K562 (cell line): ENCODE measurements around the gene GRM2. TPM values are rescaled to one million over a fixed set of nuclear protein-coding genes. Genes with fewer than 3 reads are reported as not detected.

Experiments used
- ARID2 ChIP-seq: fragments of 450-650 bp; IDR thresholded peaks from 2 replicates; pipeline ENCODE4 v1.6.1; 2017; ENCODE audit warnings: antibody characterized with exemption, mild to moderate bottlenecking
- CC2D1A ChIP-seq: fragments of 450-650 bp; IDR thresholded peaks from 2 replicates; pipeline ENCODE4 v1.6.1; 2017; ENCODE audit warnings: mild to moderate bottlenecking
- EWSR1 ChIP-seq: fragments of 450-650 bp; IDR thresholded peaks from 2 replicates; pipeline ENCODE4 v1.6.1; 2018; ENCODE audit warnings: borderline replicate concordance, mild to moderate bottlenecking, low read depth, moderate library complexity; ENCODE audit not compliant: partially characterized antibody
- HNRNPK ChIP-seq: fragments of 200-400 bp; formaldehyde crosslinking; IDR thresholded peaks from one replicate; pipeline ENCODE4 v1.6.1; 2018; ENCODE audit warnings: mild to moderate bottlenecking, low read depth, low read length; ENCODE audit not compliant: poor library complexity, severe bottlenecking
- PYGO2 ChIP-seq: fragments of 450-650 bp; IDR thresholded peaks from 2 replicates; pipeline ENCODE4 v1.6.1; 2016; ENCODE audit warnings: mild to moderate bottlenecking, missing genetic modification characterization, moderate library complexity, missing compliant biosample characterization
- RBBP5 ChIP-seq: fragments of 200-600 bp; sonication (generic); IDR thresholded peaks from 2 replicates; pipeline ENCODE4 v1.6.1; 2012; ENCODE audit warnings: borderline replicate concordance, mild to moderate bottlenecking, low read length, control low read depth, inconsistent platforms; ENCODE audit not compliant: insufficient read depth, poor library complexity, severe bottlenecking
- RBFOX2 ChIP-seq: fragments of 200-400 bp; formaldehyde crosslinking; IDR thresholded peaks from 2 replicates; pipeline ENCODE4 v1.6.1; 2017; ENCODE audit warnings: low read depth, mild to moderate bottlenecking, low read length, moderate library complexity
- ZNF282 ChIP-seq: sonication (generic); formaldehyde crosslinking; IDR thresholded peaks from 2 replicates; pipeline ENCODE4 v1.8.1; 2023; ENCODE audit warnings: missing genetic modification reagents
- polyA plus RNA-seq, 8 experiments: library from polyadenylated mRNA; depleted of rRNA in 4 of 8; stranded (reverse) in 5 of 8; unstranded in 3 of 8; fragments of >200 nt; fragmentation: Nextera tagmentation in 2 of 8; fragmentation: Illumina TruSeq in 1 of 8; extraction: Ambion mirVana in 2 of 8; extraction: Trizol in 1 of 8; gene quantifications; 2 replicates each; pipeline versions ENCODE4 v1.2.1 to v1.2.3, GENCODE V29; 2011 to 2014; ENCODE audit warnings: inconsistent platforms in 1 of 8, missing spikeins in 1 of 8
- total RNA-seq, 7 experiments: library from RNA; depleted of rRNA in 6 of 7; stranded (reverse); fragments of >200 nt in 6 of 7; fragmentation: Illumina TruSeq in 2 of 7; extraction: Trizol in 2 of 7; gene quantifications; 2 replicates each; pipeline versions ENCODE4 v1.2.1 to v1.2.3, GENCODE V29; 2011 to 2021; ENCODE audit warnings: low replicate concordance in 1 of 7
- TF ChIP-seq, protein P1 (sequence below): sonication (generic); formaldehyde crosslinking; IDR thresholded peaks from 2 replicates; pipeline ENCODE4 v1.4.0; 2020; ENCODE audit warnings: mild to moderate bottlenecking, missing genetic modification reagents
- TF ChIP-seq, protein P2 (sequence below), 2 experiments: IDR thresholded peaks; 2 replicates each; pipeline ENCODE4 v1.6.1; 2011; ENCODE audit warnings: borderline replicate concordance in 1 of 2, control low read depth in 1 of 2, low read depth in 1 of 2, low read length in 1 of 2, mild to moderate bottlenecking in 1 of 2, mixed read lengths in 1 of 2, moderate library complexity in 1 of 2; ENCODE audit not compliant: insufficient read depth in 1 of 2, insufficient read length in 1 of 2, poor library complexity in 1 of 2, severe bottlenecking in 1 of 2; ENCODE audit errors: extremely low read depth in 1 of 2
- TF ChIP-seq, protein P3 (sequence below), 2 experiments: IDR thresholded peaks in 1 of 2; conservative IDR thresholded peaks in 1 of 2; 2 replicates each; pipeline ENCODE4 v1.6.1; 2016; ENCODE audit warnings: low read depth in 2 of 2, mild to moderate bottlenecking in 1 of 2, missing compliant biosample characterization in 1 of 2, missing genetic modification characterization in 1 of 2, moderate library complexity in 1 of 2
- TF ChIP-seq, protein P4 (sequence below): fragments of 450-650 bp; IDR thresholded peaks from 2 replicates; pipeline ENCODE4 v1.6.1; 2017; ENCODE audit warnings: mild to moderate bottlenecking, moderate library complexity
- TF ChIP-seq, protein P5 (sequence below): fragments of 250-450 bp; sonication (Bioruptor Pico); IDR thresholded peaks from 2 replicates; pipeline ENCODE4 v1.8.0; 2021; ENCODE audit warnings: moderate library complexity, mild to moderate bottlenecking, inconsistent platforms

The GRM2 gene
- total and polyA plus RNA-seq, 9 of the 15 experiments (the other 6 are each of a cell fraction or from before 2014, with no cell fraction given) = not detected

DNA sequence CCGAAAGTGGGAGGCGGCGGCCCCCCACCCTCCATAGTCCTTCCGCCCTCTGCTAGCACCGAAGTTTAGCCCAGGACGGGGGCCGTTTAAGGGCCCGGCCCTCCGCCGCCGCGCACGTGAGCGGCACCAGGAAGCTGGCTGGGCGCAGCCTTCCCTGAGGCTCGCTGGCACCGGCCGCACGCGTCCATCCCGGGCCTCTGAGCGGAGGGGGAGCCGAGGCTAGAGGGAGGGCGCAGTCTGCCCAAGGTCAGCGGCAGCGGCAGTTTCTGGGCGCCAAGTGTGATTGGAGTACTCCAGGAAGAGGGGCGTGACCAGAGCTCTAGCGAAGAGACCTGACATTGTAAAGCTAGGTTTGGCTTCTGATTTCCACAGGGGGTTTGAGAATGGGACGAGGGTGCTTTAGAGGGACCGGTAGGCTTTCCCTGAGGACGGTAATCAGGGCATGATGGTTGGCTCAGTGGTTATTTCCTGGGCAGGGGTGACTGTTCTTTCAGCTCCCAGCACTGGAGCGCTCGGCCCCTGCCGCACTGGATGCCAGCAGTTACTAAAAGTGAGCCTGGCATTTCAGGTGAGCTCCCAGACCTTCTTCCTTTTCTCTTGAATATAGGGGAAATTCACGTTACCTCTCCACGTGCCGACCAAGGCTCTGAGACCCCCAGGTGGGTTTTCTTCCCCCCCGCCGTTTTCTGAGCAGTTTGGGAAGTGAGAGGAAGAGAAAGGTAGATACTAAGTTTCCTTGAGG lies 35.0 kb upstream of the GRM2 start (continued):
- TF ChIP-seq CC2D1A = no peak
- no peak for TF ChIP-seq ZNF282
- TF ChIP-seq ARID2 = no peak
- peak; percentile 72 for TF ChIP-seq RBFOX2
- no peak for TF ChIP-seq RBBP5
- TF ChIP-seq EWSR1 = no peak
- TF ChIP-seq, protein P1, sequence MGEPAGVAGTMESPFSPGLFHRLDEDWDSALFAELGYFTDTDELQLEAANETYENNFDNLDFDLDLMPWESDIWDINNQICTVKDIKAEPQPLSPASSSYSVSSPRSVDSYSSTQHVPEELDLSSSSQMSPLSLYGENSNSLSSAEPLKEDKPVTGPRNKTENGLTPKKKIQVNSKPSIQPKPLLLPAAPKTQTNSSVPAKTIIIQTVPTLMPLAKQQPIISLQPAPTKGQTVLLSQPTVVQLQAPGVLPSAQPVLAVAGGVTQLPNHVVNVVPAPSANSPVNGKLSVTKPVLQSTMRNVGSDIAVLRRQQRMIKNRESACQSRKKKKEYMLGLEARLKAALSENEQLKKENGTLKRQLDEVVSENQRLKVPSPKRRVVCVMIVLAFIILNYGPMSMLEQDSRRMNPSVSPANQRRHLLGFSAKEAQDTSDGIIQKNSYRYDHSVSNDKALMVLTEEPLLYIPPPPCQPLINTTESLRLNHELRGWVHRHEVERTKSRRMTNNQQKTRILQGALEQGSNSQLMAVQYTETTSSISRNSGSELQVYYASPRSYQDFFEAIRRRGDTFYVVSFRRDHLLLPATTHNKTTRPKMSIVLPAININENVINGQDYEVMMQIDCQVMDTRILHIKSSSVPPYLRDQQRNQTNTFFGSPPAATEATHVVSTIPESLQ (CRISPR knock-in tag) = no peak
- no peak for TF ChIP-seq PYGO2 (tag)
- TF ChIP-seq, protein P2, sequence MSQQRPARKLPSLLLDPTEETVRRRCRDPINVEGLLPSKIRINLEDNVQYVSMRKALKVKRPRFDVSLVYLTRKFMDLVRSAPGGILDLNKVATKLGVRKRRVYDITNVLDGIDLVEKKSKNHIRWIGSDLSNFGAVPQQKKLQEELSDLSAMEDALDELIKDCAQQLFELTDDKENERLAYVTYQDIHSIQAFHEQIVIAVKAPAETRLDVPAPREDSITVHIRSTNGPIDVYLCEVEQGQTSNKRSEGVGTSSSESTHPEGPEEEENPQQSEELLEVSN (IDR thresholded peaks at IDR 0.05; ENCODE audit: borderline replicate concordance in 1 of 2, extremely low read depth in 1 of 2, insufficient read depth in 1 of 2, insufficient read length in 1 of 2, low read depth in 1 of 2, low read length in 1 of 2, poor library complexity in 1 of 2, severe bottlenecking in 1 of 2) = peak in 1 of 2 experiments; percentile 56
- TF ChIP-seq, protein P3, sequence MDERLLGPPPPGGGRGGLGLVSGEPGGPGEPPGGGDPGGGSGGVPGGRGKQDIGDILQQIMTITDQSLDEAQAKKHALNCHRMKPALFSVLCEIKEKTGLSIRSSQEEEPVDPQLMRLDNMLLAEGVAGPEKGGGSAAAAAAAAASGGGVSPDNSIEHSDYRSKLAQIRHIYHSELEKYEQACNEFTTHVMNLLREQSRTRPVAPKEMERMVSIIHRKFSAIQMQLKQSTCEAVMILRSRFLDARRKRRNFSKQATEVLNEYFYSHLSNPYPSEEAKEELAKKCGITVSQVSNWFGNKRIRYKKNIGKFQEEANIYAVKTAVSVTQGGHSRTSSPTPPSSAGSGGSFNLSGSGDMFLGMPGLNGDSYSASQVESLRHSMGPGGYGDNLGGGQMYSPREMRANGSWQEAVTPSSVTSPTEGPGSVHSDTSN (CRISPR knock-in tag; IDR thresholded peaks at IDR 0.05; ENCODE audit: low read depth) = no peak
- TF ChIP-seq, protein P3 (tag; conservative IDR thresholded peaks at IDR 0.05; ENCODE audit: low read depth) = no peak
- TF ChIP-seq, protein P4, sequence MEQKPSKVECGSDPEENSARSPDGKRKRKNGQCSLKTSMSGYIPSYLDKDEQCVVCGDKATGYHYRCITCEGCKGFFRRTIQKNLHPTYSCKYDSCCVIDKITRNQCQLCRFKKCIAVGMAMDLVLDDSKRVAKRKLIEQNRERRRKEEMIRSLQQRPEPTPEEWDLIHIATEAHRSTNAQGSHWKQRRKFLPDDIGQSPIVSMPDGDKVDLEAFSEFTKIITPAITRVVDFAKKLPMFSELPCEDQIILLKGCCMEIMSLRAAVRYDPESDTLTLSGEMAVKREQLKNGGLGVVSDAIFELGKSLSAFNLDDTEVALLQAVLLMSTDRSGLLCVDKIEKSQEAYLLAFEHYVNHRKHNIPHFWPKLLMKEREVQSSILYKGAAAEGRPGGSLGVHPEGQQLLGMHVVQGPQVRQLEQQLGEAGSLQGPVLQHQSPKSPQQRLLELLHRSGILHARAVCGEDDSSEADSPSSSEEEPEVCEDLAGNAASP = no peak
- no peak for TF ChIP-seq HNRNPK
- TF ChIP-seq, protein P5, sequence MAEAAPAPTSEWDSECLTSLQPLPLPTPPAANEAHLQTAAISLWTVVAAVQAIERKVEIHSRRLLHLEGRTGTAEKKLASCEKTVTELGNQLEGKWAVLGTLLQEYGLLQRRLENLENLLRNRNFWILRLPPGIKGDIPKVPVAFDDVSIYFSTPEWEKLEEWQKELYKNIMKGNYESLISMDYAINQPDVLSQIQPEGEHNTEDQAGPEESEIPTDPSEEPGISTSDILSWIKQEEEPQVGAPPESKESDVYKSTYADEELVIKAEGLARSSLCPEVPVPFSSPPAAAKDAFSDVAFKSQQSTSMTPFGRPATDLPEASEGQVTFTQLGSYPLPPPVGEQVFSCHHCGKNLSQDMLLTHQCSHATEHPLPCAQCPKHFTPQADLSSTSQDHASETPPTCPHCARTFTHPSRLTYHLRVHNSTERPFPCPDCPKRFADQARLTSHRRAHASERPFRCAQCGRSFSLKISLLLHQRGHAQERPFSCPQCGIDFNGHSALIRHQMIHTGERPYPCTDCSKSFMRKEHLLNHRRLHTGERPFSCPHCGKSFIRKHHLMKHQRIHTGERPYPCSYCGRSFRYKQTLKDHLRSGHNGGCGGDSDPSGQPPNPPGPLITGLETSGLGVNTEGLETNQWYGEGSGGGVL = no peak
